ENCODE data around the gene HLX. TPM values are rescaled to one million over a fixed set of nuclear protein-coding genes. Genes with fewer than 3 reads are reported as not detected.

The HLX gene
- total and polyA plus RNA-seq, 2 donors (not counting 1 experiment from before 2014, with no cell fraction given), result 8.2 to 22.3 TPM

DNA sequence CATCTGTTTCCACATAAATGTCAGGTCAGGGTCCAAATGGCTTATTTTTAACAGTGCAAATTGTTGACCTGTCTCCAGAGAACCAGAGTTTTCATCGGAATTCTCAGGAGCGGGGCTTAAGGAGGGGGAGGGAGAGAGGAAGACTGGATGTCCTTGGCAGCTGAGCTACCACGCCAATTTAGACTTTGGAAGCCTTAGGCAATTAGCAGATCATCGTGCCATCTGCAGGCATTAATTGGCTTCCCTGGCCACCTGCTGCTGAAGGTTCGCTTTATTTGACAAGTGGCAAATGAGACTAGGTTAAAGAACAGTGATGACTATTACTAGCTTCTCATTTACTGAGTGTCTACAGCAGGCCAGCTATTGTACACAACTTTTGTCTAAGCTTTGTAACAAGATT, 43.7 kb downstream of the HLX start:
- no peaks in the 10 kb centered on the region for H3K36me3 ChIP-seq (ENCODE audit: control insufficient read depth, insufficient read depth, low read length)
- H2AFZ ChIP-seq (ENCODE audit: low read length), result no peak overlapping the region
- H3K4me1 ChIP-seq (ENCODE audit: control insufficient read depth, extremely low read depth, insufficient read depth, low read length), result no peaks in the 10 kb centered on the region
- H3K79me2 ChIP-seq (ENCODE audit: control insufficient read depth, insufficient read depth, low read length), result no peaks in the 10 kb centered on the region
- no peak overlapping the region for H3K4me3 ChIP-seq (replicated peaks in 1 of 4; ENCODE audit: control extremely low read depth in 1 of 4, insufficient read depth in 1 of 4, low read depth in 3 of 4, low read length in 4 of 4)
- no peaks in the 10 kb centered on the region for H3K9me3 ChIP-seq (ENCODE audit: control insufficient read depth, insufficient read depth, low read depth, low read length)
- no peak for DNase-seq (ENCODE audit: low read depth in 2 of 2)
- TF ChIP-seq, protein P1, sequence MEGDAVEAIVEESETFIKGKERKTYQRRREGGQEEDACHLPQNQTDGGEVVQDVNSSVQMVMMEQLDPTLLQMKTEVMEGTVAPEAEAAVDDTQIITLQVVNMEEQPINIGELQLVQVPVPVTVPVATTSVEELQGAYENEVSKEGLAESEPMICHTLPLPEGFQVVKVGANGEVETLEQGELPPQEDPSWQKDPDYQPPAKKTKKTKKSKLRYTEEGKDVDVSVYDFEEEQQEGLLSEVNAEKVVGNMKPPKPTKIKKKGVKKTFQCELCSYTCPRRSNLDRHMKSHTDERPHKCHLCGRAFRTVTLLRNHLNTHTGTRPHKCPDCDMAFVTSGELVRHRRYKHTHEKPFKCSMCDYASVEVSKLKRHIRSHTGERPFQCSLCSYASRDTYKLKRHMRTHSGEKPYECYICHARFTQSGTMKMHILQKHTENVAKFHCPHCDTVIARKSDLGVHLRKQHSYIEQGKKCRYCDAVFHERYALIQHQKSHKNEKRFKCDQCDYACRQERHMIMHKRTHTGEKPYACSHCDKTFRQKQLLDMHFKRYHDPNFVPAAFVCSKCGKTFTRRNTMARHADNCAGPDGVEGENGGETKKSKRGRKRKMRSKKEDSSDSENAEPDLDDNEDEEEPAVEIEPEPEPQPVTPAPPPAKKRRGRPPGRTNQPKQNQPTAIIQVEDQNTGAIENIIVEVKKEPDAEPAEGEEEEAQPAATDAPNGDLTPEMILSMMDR (conservative IDR thresholded peaks at IDR 0.05 in 1 of 2, IDR thresholded peaks at IDR 0.05 in 1 of 2; ENCODE audit: low read depth in 1 of 2, low read length in 2 of 2), result no peak
- no peak for TF ChIP-seq EZH2 (IDR thresholded peaks at IDR 0.05; ENCODE audit: low read length, missing control alignments)
- no peaks in the 10 kb centered on the region for H3K27me3 ChIP-seq (ENCODE audit: control insufficient read depth, insufficient read depth, low read length)
- no peak overlapping the region for H3K4me2 ChIP-seq (ENCODE audit: extremely low read depth, insufficient read depth, low read length)
- no peak overlapping the region for H3K27ac ChIP-seq (ENCODE audit: insufficient read depth, low read length)
- no peak overlapping the region for H3K9ac ChIP-seq (ENCODE audit: insufficient read depth, low read length)
- no peaks in the 10 kb centered on the region for H4K20me1 ChIP-seq (ENCODE audit: control insufficient read depth, extremely low read depth, insufficient read depth, low read length)

DNA sequence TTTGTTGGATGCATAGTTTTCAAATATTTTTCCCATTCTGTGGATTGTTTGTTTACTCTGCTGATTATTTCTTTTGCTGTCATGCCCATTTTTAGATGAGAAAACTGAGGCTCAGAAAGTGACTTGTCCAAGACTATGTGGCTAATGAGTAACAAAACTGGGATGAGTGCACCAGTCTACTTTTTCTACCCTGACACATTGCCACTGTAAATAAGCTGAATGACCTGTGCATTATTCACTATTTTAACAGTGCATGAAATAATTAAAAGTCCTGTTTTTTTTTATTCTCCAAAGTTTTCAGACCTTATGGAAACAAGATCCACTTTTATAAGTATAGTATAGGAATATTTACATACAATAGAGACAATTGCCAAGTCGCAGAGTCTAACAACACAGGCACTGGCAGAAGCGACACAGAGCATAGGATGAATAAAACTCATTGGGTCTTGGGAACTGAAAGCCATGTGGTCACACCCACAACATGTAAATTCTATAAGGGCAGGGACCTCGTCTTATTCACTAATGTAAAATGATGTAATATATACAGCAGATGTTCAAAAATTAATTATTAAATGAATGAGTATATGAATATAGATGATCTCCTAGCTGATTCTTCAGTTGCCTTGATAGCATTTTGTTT, 45.2 kb downstream of the HLX start:
- H3K4me2 ChIP-seq (ENCODE audit: extremely low read depth, insufficient read depth, low read length), result no peak overlapping the region
- no peaks in the 10 kb centered on the region for H3K79me2 ChIP-seq (ENCODE audit: control insufficient read depth, insufficient read depth, low read length)
- no peak overlapping the region for H2AFZ ChIP-seq (ENCODE audit: low read length)
- H3K4me3 ChIP-seq (replicated peaks in 1 of 4; ENCODE audit: control extremely low read depth in 1 of 4, insufficient read depth in 1 of 4, low read depth in 3 of 4, low read length in 4 of 4), result no peak overlapping the region
- TF ChIP-seq EZH2 (IDR thresholded peaks at IDR 0.05; ENCODE audit: low read length, missing control alignments), result no peak
- TF ChIP-seq, protein P1 (conservative IDR thresholded peaks at IDR 0.05 in 1 of 2, IDR thresholded peaks at IDR 0.05 in 1 of 2; ENCODE audit: low read depth in 1 of 2, low read length in 2 of 2), result no peak
- H4K20me1 ChIP-seq (ENCODE audit: control insufficient read depth, extremely low read depth, insufficient read depth, low read length), result no peaks in the 10 kb centered on the region
- no peaks in the 10 kb centered on the region for H3K9me3 ChIP-seq (ENCODE audit: control insufficient read depth, insufficient read depth, low read depth, low read length)
- no peaks in the 10 kb centered on the region for H3K4me1 ChIP-seq (ENCODE audit: control insufficient read depth, extremely low read depth, insufficient read depth, low read length)
- H3K27me3 ChIP-seq (ENCODE audit: control insufficient read depth, insufficient read depth, low read length), result no peaks in the 10 kb centered on the region
- no peak overlapping the region for H3K27ac ChIP-seq (ENCODE audit: insufficient read depth, low read length)
- H3K36me3 ChIP-seq (ENCODE audit: control insufficient read depth, insufficient read depth, low read length), result no peaks in the 10 kb centered on the region
- no peak overlapping the region for H3K9ac ChIP-seq (ENCODE audit: insufficient read depth, low read length)
- DNase-seq (ENCODE audit: low read depth in 2 of 2), result no peak

DNA sequence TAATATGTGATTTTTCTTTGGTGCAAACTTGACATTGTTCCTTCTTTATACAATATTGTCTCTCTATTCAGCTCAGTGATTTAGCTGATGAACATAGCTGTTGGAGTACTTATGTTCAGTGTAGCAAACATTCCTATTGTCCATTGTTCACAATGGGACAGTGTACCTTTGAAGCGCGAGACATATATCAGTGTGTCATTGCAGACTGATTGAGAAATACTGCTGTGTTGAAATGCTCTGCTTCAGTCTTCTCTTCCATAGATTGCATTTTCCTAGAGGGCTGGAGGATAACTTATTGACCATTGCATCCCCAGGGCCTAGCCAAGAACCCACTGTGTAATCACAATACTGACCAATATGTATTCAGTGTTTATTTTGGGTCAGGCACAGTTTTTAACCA, 46.5 kb downstream of the HLX start:
- Histone ChIP-seq H3K9me3 (ENCODE audit: control insufficient read depth, insufficient read depth, low read depth, low read length) (no peaks in the 10 kb centered on the region), H4K20me1 (ENCODE audit: control insufficient read depth, extremely low read depth, insufficient read depth, low read length) (no peaks in the 10 kb centered on the region), H3K4me3 (replicated peaks in 1 of 4; ENCODE audit: control extremely low read depth in 1 of 4, insufficient read depth in 1 of 4, low read depth in 3 of 4, low read length in 4 of 4) (no peak overlapping the region), H2AFZ (ENCODE audit: low read length) (no peak overlapping the region), H3K9ac (ENCODE audit: insufficient read depth, low read length) (no peak overlapping the region), H3K4me1 (ENCODE audit: control insufficient read depth, extremely low read depth, insufficient read depth, low read length) (no peaks in the 10 kb centered on the region), H3K4me2 (ENCODE audit: extremely low read depth, insufficient read depth, low read length) (no peak overlapping the region), H3K27me3 (ENCODE audit: control insufficient read depth, insufficient read depth, low read length) (no peaks in the 10 kb centered on the region), H3K36me3 (ENCODE audit: control insufficient read depth, insufficient read depth, low read length) (no peaks in the 10 kb centered on the region), H3K79me2 (ENCODE audit: control insufficient read depth, insufficient read depth, low read length) (no peaks in the 10 kb centered on the region), H3K27ac (ENCODE audit: insufficient read depth, low read length) (no peak overlapping the region)
- DNase-seq (ENCODE audit: low read depth in 2 of 2), result no peak
- TF ChIP-seq, protein P1 (conservative IDR thresholded peaks at IDR 0.05 in 1 of 2, IDR thresholded peaks at IDR 0.05 in 1 of 2; ENCODE audit: low read depth in 1 of 2, low read length in 2 of 2), result no peak
- no peak for TF ChIP-seq EZH2 (IDR thresholded peaks at IDR 0.05; ENCODE audit: low read length, missing control alignments)
